AG09309 (cell line): ENCODE data around the gene HMOX1.

Experiments used
- DNase-seq: peaks from one replicate; pipeline ENCODE4 v3.0.0-alpha.2; 2010; ENCODE audit warnings: low read depth
- H3K4me3 ChIP-seq: 2 replicates; pipeline ENCODE4 v1.5.1; 2011; ENCODE audit warnings: mild to moderate bottlenecking, low read depth, low read length, moderate library complexity; ENCODE audit not compliant: control insufficient read depth
- CTCF ChIP-seq: IDR thresholded peaks from 2 replicates; pipeline ENCODE4 v1.5.1; 2011; ENCODE audit warnings: mild to moderate bottlenecking, low read depth, low read length, inconsistent platforms; ENCODE audit not compliant: insufficient read depth, control insufficient read depth; ENCODE audit errors: missing control alignments

HMOX1 gene

GRCh38 chr22:35422145-35422544 lies 41.2 kb downstream of the HMOX1 start:
- no peak overlapping the region for H3K4me3 ChIP-seq
- no peak for TF ChIP-seq CTCF

GRCh38 chr22:35422936-35423335 lies 42.0 kb downstream of the HMOX1 start:
- no peak overlapping the region for H3K4me3 ChIP-seq
- no peak for DNase-seq
- no peak for TF ChIP-seq CTCF

More at GRCh38 chr22:35422145-35422544, 41.2 kb downstream of the HMOX1 start:
- no peak for DNase-seq

- no peak for TF ChIP-seq CTCF
- DNase-seq, result no peak
- H3K4me3 ChIP-seq, result no peak overlapping the region
These were observed 43.2 kb downstream of the HMOX1 start for GRCh38 chr22:35424081-35424480.

- H3K4me3 ChIP-seq, result no peak overlapping the region
- DNase-seq, result no peak
- TF ChIP-seq CTCF, result no peak
These were observed 43.9 kb downstream of the HMOX1 start for GRCh38 chr22:35424761-35425160.

DNA sequence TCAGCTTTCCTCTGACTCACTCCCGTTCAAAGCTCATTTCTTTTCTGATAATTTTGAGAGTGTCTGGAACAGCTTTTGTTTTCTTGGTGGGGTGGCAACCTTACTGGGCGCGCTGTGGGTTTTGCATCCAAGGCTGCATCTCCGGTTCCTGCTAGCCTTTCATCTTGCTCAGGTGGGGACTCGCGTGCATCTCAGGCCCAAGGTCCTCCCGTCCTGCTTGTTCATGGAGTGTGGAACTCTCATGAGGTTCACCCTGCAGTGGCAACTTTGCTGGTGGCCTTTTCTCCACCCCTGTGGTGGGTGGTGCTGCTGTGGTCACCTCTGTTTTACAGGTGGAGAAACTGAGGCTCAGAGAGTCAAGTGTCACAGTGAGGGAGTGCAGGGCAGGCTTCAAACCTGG lies 44.6 kb downstream of the HMOX1 start:
- H3K4me3 ChIP-seq, result no peak overlapping the region
- no peak for TF ChIP-seq CTCF

GRCh38 chr22:35425971-35426800 lies 45.3 kb downstream of the HMOX1 start:
- no peak overlapping the region for H3K4me3 ChIP-seq
- DNase-seq, result no peak
- no peak for TF ChIP-seq CTCF

More for the DNA sequence above, 44.6 kb downstream of the HMOX1 start:
- no peak for DNase-seq
